Measurements from ENCODE around the gene LTB4R. TPM values are rescaled to one million over a fixed set of nuclear protein-coding genes. Genes with fewer than 3 reads are reported as not detected.
"Not testable (repeated sequence)": the region's sequence is repeated elsewhere in the genome, so short reads cannot be mapped to it uniquely, and the experiment has no call there.

The LTB4R gene
- total RNA-seq, 6 experiments from 2014 or later = 2.7 to 5.5 (median 3.9) TPM

- ATAC-seq (peak; percentile 5 to 38 (median 24)), DNase-seq (no peak)
- intact Hi-C loops (cut with DNase I) = no loop called here
- Histone ChIP-seq H3K4me3 (no peak overlapping the region), H3K36me3 (no peaks in the 10 kb centered on the region), H3K27me3 (no peaks in the 10 kb centered on the region), H3K4me1 (peaks cover 0 to 1% (median under 1%) of the 10 kb centered on the region in 4 donors), H3K9me3 (no peaks in the 10 kb centered on the region), H3K27ac (peak overlapping the region in 1 of 3 donors; percentile 5)
- no CpG with 5 or more reads among the region's 2 CpGs for WGBS (ENCODE audit: insufficient coverage, low coverage, low lambda C conversion rate, missing lambda C conversion rate)
- TF ChIP-seq CTCF (IDR thresholded peaks at IDR 0.05) = no peak
- no peak for TF ChIP-seq POLR2A (IDR thresholded peaks at IDR 0.05)
Measured at GRCh38 chr14:24327303-24327702, 16.0 kb downstream of the LTB4R start.

GRCh38 chr14:24327914-24328313 lies 16.6 kb downstream of the LTB4R start:
- TF ChIP-seq CTCF (IDR thresholded peaks at IDR 0.05) = peak; percentile 58 to 68 (median 59)
- H3K4me1 ChIP-seq; H3K9me3 ChIP-seq; intact Hi-C loops (cut with DNase I); H3K4me3 ChIP-seq; H3K27ac ChIP-seq; H3K27me3 ChIP-seq; ATAC-seq; H3K36me3 ChIP-seq: not testable (repeated sequence)
- 0% methylated on average over 8 of the region's 9 CpGs for WGBS (ENCODE audit: insufficient coverage, low coverage, low lambda C conversion rate, missing lambda C conversion rate)
- DNase-seq = peak in 1 of 3 donors; percentile 63

GRCh38 chr14:24329073-24329663 lies 17.9 kb downstream of the LTB4R start:
- TF ChIP-seq CTCF (IDR thresholded peaks at IDR 0.05) (no peak), POLR2A (IDR thresholded peaks at IDR 0.05) (no peak)
- H3K9me3 ChIP-seq = no peaks in the 10 kb centered on the region
- H3K27ac ChIP-seq = no peak overlapping the region
- H3K4me1 ChIP-seq = peaks cover 0 to 18% (median 8%) of the 10 kb centered on the region in 4 donors
- intact Hi-C loops (cut with DNase I) = no loop called here
- H3K4me3 ChIP-seq = no peak overlapping the region
- 0% methylated on average over 1 of the region's 12 CpGs for WGBS (ENCODE audit: insufficient coverage, low coverage, low lambda C conversion rate, missing lambda C conversion rate)
- no peaks in the 10 kb centered on the region for H3K27me3 ChIP-seq
- DNase-seq = no peak
- no peak for ATAC-seq
- no peaks in the 10 kb centered on the region for H3K36me3 ChIP-seq

- H3K9me3 ChIP-seq = no peaks in the 10 kb centered on the region
- TF ChIP-seq POLR2A (IDR thresholded peaks at IDR 0.05) (no peak), CTCF (IDR thresholded peaks at IDR 0.05) (no peak)
- intact Hi-C loops (cut with DNase I) = loop anchor here (5.0 kb wide), 2 partner anchors 103 to 108 kb away; no protein-coding TSS in a partner anchor
- no peak overlapping the region for H3K4me3 ChIP-seq
- H3K27ac ChIP-seq = no peak overlapping the region
- no peaks in the 10 kb centered on the region for H3K36me3 ChIP-seq
- no CpG with 5 or more reads among the region's 9 CpGs for WGBS (ENCODE audit: insufficient coverage, low coverage, low lambda C conversion rate, missing lambda C conversion rate)
- H3K4me1 ChIP-seq = peaks cover 0 to 24% (median 8%) of the 10 kb centered on the region in 4 donors
- H3K27me3 ChIP-seq = no peaks in the 10 kb centered on the region
- ATAC-seq (peak; percentile 3 to 12 (median 4)), DNase-seq (peak in 1 of 3 donors; percentile 56)
Measured at GRCh38 chr14:24329736-24330135, 18.4 kb downstream of the LTB4R start.

All from right lobe of liver (tissue), 6 donors.